ENCODE data around the gene PROM1. TPM values are rescaled to one million over a fixed set of nuclear protein-coding genes. Genes with fewer than 3 reads are reported as not detected.

The PROM1 gene
- total and polyA plus RNA-seq, 9 of the 15 experiments (the other 6 are each of a cell fraction or from before 2014, with no cell fraction given) = 0.05 TPM; not detected in 8

DNA sequence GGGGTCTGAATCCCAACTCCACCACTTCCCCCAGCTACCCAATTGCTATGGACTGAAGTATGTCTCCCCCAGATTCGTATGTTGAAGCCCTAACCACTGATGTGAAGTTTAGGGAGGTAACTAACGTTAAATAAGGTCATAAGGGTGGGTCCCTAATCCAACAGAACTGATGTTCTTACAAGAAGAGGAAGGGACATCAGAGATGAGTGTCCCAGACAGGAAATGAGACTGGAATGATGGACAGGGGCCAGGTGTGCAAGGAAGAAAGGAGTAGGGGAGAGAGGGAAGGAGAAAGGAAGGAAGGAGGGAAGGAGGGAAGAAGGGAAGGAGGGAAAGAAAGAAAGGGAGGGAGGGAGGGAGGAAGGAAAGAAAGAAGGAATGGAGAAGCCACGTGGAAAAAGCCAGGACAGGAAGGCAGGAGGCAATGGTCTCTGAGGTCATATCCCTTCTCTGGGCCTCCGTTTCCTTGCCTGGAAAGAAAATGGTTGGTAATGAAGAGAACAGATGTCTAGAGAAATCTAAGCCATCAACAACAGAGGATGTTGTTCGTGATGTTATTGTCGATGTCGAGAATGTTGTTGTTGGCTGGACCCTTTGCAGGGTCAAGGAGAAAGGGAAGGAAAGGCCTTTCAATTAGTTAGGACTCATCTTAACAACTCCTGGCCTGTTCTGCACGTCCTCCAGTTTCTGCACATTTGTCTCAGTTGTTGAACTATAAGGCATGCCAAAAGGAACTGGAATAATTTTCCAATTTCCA lies 61.8 kb downstream of the PROM1 start:
- no peak overlapping the region for H3K4me3 ChIP-seq
- no peak for DNase-seq (ENCODE audit: extremely low read depth in 1 of 4, low spot score in 3 of 4)
- no peaks in the 10 kb centered on the region for H3K36me3 ChIP-seq (ENCODE audit: control insufficient read depth, insufficient read depth, low read length)
- POLR2A ChIA-PET = no interaction called here
- no peak overlapping the region for H3K9ac ChIP-seq (ENCODE audit: insufficient read depth in 1 of 2, low read depth in 2 of 2, low read length in 2 of 2)
- H3K27me3 ChIP-seq (ENCODE audit: control insufficient read depth in 2 of 2, insufficient read depth in 2 of 2, low read length in 2 of 2) = peaks cover 7 to 22% of the 10 kb centered on the region in 2 experiments; a peak in 4 of 5 replicates
- in situ Hi-C loops (cut with MboI) (no loop called here), intact Hi-C loops (cut with micrococcal nuclease) (loop anchor here (10.0 kb wide), 1 partner anchor 563 kb away; no protein-coding TSS in a partner anchor)
- CTCF ChIA-PET (ENCODE audit: low intra/inter-chr PET ratio) = no interaction called here
- H2AFZ ChIP-seq (ENCODE audit: low read depth, low read length) = no peak overlapping the region
- H3K4me2 ChIP-seq (ENCODE audit: insufficient read depth, low read length) = no peak overlapping the region
- WGBS (ENCODE audit: insufficient coverage, low coverage, missing lambda C conversion rate) = 0% methylated on average over 7 of the region's 8 CpGs
- H3K9me1 ChIP-seq (ENCODE audit: control insufficient read depth, insufficient read depth, low read length) = no peaks in the 10 kb centered on the region
- no peak for ATAC-seq
- H3K27ac ChIP-seq (ENCODE audit: extremely low read depth, low read depth, low read length) = no peak overlapping the region
- no peaks in the 10 kb centered on the region; the same call in 1 of the 2 replicates for H4K20me1 ChIP-seq (replicated peaks; ENCODE audit: control insufficient read depth, insufficient read depth, low read length)
- no peaks in the 10 kb centered on the region for H3K9me3 ChIP-seq (replicated peaks; ENCODE audit: control insufficient read depth, insufficient read depth, low read depth, low read length)
- no TSS peak for BruUV-seq (replicated peaks)
- FAIRE-seq = no peak
- no peaks in the 10 kb centered on the region for H3K4me1 ChIP-seq (replicated peaks in 1 of 2; ENCODE audit: control insufficient read depth in 2 of 2, insufficient read depth in 2 of 2, low read length in 2 of 2)
- H3K79me2 ChIP-seq (ENCODE audit: control insufficient read depth, insufficient read depth, low read length) = no peaks in the 10 kb centered on the region
- TF ChIP-seq TAF9B (IDR thresholded peaks at IDR 0.05; ENCODE audit: partially characterized antibody) (no peak), MLLT1 (IDR thresholded peaks at IDR 0.05) (no peak), ZBTB8A (IDR thresholded peaks at IDR 0.05; ENCODE audit: partially characterized antibody) (no peak), SLC30A9 (CRISPR knock-in tag; IDR thresholded peaks at IDR 0.05) (no peak), POLR2B (IDR thresholded peaks at IDR 0.05; ENCODE audit: low read depth, partially characterized antibody) (no peak), PHF8 (IDR thresholded peaks at IDR 0.05; ENCODE audit: borderline replicate concordance, low read length) (no peak), STAT5B (CRISPR knock-in tag; IDR thresholded peaks at IDR 0.05) (no peak), ZBTB26 (CRISPR knock-in tag; IDR thresholded peaks at IDR 0.05) (no peak), ZNF175 (CRISPR knock-in tag; IDR thresholded peaks at IDR 0.05; ENCODE audit: low read depth) (no peak)
- TF ChIP-seq, protein P1, sequence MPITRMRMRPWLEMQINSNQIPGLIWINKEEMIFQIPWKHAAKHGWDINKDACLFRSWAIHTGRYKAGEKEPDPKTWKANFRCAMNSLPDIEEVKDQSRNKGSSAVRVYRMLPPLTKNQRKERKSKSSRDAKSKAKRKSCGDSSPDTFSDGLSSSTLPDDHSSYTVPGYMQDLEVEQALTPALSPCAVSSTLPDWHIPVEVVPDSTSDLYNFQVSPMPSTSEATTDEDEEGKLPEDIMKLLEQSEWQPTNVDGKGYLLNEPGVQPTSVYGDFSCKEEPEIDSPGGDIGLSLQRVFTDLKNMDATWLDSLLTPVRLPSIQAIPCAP (CRISPR knock-in tag; IDR thresholded peaks at IDR 0.05; ENCODE audit: borderline replicate concordance) = no peak
- TF ChIP-seq, protein P2, sequence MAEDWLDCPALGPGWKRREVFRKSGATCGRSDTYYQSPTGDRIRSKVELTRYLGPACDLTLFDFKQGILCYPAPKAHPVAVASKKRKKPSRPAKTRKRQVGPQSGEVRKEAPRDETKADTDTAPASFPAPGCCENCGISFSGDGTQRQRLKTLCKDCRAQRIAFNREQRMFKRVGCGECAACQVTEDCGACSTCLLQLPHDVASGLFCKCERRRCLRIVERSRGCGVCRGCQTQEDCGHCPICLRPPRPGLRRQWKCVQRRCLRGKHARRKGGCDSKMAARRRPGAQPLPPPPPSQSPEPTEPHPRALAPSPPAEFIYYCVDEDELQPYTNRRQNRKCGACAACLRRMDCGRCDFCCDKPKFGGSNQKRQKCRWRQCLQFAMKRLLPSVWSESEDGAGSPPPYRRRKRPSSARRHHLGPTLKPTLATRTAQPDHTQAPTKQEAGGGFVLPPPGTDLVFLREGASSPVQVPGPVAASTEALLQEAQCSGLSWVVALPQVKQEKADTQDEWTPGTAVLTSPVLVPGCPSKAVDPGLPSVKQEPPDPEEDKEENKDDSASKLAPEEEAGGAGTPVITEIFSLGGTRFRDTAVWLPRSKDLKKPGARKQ (CRISPR knock-in tag; IDR thresholded peaks at IDR 0.05) = no peak
- TF ChIP-seq, protein P3, sequence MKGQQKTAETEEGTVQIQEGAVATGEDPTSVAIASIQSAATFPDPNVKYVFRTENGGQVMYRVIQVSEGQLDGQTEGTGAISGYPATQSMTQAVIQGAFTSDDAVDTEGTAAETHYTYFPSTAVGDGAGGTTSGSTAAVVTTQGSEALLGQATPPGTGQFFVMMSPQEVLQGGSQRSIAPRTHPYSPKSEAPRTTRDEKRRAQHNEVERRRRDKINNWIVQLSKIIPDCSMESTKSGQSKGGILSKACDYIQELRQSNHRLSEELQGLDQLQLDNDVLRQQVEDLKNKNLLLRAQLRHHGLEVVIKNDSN (CRISPR knock-in tag; IDR thresholded peaks at IDR 0.05) = no peak
- TF ChIP-seq, protein P4, sequence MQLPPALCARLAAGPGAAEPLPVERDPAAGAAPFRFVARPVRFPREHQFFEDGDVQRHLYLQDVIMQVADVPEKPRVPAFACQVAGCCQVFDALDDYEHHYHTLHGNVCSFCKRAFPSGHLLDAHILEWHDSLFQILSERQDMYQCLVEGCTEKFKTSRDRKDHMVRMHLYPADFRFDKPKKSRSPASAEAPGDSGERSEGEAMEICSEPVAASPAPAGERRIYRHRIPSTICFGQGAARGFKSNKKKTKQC (CRISPR knock-in tag; IDR thresholded peaks at IDR 0.05) = no peak

All from K562 (cell line).